A172 (cell line): ENCODE measurements around the gene OR4L1. TPM values are rescaled to one million over a fixed set of nuclear protein-coding genes. Genes with fewer than 3 reads are reported as not detected.
"Not testable (repeated sequence)": the region's sequence is repeated elsewhere in the genome, so short reads cannot be mapped to it uniquely, and the experiment has no call there.

ENCODE experiments used
- DNase-seq: peaks from one replicate; pipeline ENCODE4 v3.0.0-alpha.2; 2015; ENCODE audit warnings: low spot score
- total RNA-seq: library from RNA; depleted of rRNA; stranded (reverse); fragments of >200 nt; shearing (Covaris generic); gene quantifications from 2 replicates; pipeline ENCODE4 v1.2.3, GENCODE V29; 2014; rRNA removed

OR4L1 gene
- total RNA-seq, result not detected in 2 replicates

DNA sequence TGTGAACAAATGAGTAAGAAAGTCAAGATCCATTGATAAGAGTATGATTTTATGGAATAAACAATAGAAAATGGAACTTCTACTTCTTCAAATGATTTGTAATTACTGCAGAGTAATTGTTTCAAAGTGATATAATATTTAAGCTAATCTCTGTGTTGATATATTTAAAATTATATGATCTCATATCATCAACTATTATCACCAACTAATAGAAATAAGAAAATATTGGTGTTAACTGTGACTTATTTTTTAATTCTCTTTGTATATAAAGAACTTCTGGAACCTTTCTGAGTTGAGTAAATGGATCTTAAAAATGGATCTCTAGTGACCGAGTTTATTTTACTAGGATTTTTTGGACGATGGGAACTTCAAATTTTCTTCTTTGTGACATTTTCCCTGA lies at the start of gene OR4L1:
Gene OR4L1, plus strand, starts transcription at position 301 of the 400 bp plus-strand sequence. Its CDS starts 0 bp downstream, at position 301.
- DNase-seq, result no peak

- DNase-seq, result no peak
Measured at GRCh38 chr14:20019257-20019865, 40.5 kb upstream of the OR4L1 start, which contains the start of gene OR4K14. OR4K14 (minus strand) TSS chr14:20019307; CDS start chr14:20015193, 4,114 bp downstream.

DNA sequence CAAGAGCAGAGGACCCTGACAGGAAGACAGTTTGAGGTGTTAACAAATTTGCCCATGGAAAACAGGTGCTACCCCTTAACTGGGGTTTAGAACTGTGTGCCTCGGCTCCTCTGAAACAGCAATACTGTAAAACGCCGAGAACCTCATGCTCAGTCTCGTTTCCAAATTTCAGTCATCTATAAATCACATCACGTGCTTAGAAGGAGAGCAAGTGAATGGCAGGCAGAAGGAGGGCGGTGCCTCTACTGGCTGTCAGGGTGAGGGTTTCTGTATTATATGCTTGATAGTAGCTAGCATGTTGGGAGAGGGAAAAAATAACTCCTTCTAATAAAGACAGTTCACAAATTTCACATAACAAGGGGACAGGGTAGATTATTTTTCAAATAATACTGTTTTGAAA lies 28.8 kb upstream of the OR4L1 start:
- DNase-seq, result no peak

DNA sequence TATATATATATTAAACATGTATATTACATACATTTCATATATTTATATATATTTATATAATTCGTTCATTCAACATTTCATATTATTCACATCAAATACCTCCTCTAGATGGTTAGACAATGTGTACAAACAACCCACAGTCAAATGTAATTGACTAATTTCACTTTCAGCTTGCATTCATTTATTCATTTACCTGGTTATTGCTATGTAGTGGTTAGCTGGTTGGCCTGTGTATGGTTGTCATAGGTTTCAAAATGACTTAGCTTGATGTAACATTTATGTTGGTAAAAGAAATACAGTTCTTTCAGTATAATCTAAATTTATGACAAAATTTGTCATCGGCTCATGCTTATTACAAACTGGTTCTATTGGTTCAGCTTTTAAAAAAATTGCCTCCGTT lies 24.4 kb upstream of the OR4L1 start:
- no peak for DNase-seq

DNA sequence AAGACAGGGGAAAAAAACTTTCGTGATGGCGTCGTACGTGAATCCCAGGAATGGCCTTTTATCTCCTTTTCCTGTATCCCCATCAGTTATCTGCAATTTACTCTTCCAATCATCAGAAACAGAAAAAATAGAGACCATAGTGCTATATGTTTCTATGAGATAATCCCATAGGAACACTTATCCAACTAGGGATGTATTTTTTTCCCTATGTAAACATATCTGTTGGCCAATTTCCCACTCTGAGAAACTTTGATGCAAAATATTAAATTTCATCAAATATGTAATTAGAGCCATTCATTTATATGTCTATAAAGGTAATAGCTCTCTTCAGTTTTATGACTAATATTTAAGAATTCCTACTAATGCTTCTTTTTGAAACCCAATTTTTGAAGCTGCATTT lies 23.9 kb upstream of the OR4L1 start, which contains the start of gene OR4K13:
Gene OR4K13, minus strand, starts transcription at position 101 of the 400 bp plus-strand sequence. CDS start 1,280 bp downstream, outside the sequence.
- no peak for DNase-seq

DNA sequence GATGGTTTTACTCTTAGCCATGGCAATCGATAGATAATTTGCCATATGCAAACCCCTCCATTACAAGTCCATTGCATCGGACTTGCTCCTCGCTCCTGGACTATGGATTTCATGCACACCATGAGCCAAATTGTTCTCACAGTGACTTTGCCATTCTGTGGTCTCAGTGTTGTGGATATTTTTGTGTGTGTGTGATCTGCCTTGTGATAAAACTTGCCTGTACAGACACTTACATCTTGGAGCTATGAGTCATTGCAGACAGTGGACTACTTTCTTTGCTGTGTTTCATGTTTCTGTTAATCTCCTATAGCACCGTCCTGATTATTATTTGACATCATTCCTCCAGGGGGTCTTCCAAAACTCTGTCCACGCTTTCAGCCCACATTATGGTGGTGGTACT lies 15.6 kb upstream of the OR4L1 start:
- DNase-seq, result no peak

- no peak for DNase-seq
Measured at GRCh38 chr14:20048202-20048601, 11.6 kb upstream of the OR4L1 start.

GRCh38 chr14:20092050-20092449 lies 32.2 kb downstream of the OR4L1 start:
- DNase-seq, result no peak

DNA sequence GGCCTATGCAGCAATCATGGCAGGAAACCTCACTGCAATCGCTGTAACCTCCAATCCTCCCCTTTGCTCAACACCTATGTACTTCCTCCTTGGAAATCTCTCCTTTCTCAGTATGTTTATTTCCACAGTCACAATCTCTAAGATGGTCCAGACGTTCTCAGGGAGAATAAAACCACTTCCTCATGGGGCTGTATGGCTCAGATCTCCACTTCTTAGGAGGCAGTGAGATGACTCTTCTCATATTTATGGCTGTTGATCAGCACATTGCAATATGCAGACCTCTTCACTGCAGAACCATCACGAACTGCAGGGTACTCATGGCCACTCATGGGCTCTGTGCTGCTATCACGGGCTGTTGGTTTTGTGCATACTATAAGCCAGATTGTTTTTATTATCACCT lies 33.6 kb downstream of the OR4L1 start:
- DNase-seq, result no peak

DNA sequence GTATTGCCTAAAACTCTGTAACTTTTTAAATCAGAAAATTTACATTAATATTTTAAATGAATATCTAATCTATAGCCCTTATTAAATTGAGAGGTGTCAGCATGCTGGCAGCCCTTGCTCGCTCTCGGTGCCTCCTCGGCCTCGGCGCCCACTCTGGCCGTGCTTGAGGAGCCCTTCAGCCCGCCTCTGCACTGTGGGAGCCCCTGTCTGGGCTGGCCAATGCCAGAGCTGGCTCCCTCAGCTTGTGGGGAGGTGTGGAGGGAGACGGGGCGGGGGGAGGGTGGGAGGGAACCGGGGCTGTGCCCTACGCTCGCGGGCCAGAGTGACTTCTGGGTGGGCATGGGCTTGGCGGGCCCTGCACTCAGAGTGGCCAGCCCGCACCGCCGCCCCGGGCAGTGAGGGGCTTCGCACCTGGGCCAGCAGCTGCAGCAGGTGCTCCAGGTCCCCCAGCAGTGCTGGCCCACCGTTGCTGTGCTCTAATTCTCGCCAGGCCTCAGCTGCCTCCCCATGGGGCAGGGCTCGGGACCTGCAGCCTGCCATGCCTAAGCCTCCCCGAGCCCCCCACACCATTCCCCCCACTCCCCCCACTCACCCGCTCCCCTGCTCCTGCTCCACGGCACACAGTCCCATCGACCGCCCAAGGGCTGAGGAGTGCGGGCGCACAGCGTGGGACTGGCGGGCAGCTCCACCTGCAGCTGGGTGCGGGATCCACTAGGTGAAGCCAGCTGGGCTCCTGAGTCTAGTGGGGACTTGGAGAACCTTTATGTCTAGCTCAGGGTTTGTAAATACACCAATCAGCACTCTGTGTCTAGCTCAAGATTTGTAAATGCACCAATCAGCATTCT lies 39.3 kb downstream of the OR4L1 start:
- not testable (repeated sequence) for DNase-seq

- DNase-seq, result no peak
Measured at GRCh38 chr14:20110438-20110837, 50.6 kb downstream of the OR4L1 start, which contains the start of gene OR4K17. OR4K17 (plus strand) TSS chr14:20110739; CDS start chr14:20117500, 6,761 bp downstream.

Other genes starting within 250 kb of the OR4L1 start
- not detected in 2 replicates for gene OR4K2, start 184.9 kb upstream of the OR4L1 start, total RNA-seq
- not detected in 2 replicates for gene OR4K5, start 139.4 kb upstream of the OR4L1 start, total RNA-seq
- not detected in 2 replicates for gene OR4K1, start 129.1 kb upstream of the OR4L1 start, total RNA-seq
- gene OR4K15, start 84.5 kb upstream of the OR4L1 start, total RNA-seq, result not detected in 2 replicates
- not detected in 2 replicates for gene OR4Q2, start 57.9 kb upstream of the OR4L1 start, total RNA-seq
- gene OR4K14, start 40.7 kb upstream of the OR4L1 start, total RNA-seq, result not detected in 2 replicates
- gene OR4K13, start 24.0 kb upstream of the OR4L1 start, total RNA-seq, result not detected in 2 replicates
- not detected in 2 replicates for gene OR4K17, start 50.7 kb downstream of the OR4L1 start, total RNA-seq
- not detected in 2 replicates for gene OR4N5, start 78.8 kb downstream of the OR4L1 start, total RNA-seq
- not detected in 2 replicates for gene OR11G2, start 130.9 kb downstream of the OR4L1 start, total RNA-seq
- gene OR11H6, start 163.7 kb downstream of the OR4L1 start, total RNA-seq, result not detected in 2 replicates
- not detected in 2 replicates for gene OR11H7, start 168.9 kb downstream of the OR4L1 start, total RNA-seq
- gene OR11H4, start 179.2 kb downstream of the OR4L1 start, total RNA-seq, result not detected in 2 replicates
- 10.6 and 16.8 TPM in 2 replicates for gene TTC5, start 245.9 kb downstream of the OR4L1 start, total RNA-seq